Measurements from ENCODE around the gene STEAP3.

Gene STEAP3

DNA sequence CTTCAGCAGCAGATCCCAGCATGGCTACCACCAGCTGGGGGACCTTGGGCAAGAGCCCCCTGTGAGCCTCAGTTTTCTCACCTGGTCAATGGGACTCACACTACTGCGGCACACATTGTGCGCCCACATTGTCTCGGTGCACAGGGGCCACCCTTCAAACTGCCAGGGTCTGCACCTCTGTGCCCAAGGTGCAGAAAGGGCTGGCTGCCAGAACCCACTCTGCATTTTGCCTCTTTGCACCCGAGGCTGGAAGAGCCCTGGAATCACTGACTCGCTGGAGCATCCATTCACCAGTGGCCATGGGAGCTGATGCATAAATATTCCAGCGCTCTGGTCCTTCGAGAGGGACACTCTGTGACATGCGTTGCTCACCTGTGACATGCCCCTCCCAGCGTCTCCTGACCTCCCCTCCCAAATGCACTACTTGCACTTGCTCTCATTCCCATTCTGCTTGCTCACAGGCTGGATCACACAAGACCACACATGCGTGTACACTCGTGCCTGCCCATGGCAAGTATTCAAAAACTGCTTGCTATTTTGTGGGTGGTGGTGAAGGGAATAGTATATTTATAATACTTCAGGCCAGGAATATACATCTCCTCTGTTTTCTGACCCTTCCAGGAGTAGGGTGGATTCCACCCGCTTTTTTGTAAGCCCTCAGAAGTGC, 46.3 kb upstream of the STEAP3 start:
- Histone ChIP-seq H3K27me3 (ENCODE audit: insufficient read depth, low read length) (peaks cover 2% of the 10 kb centered on the region), H3K4me3 (ENCODE audit: low read depth, low read length) (no peak overlapping the region), H3K4ac (ENCODE audit: low read depth, low read length) (no peak overlapping the region), H3K4me1 (ENCODE audit: control insufficient read depth in 1 of 2, insufficient read depth in 2 of 2, low read length in 2 of 2) (no peaks in the 10 kb centered on the region), H4K91ac (ENCODE audit: low read depth, low read length) (no peak overlapping the region), H3K14ac (ENCODE audit: low read length) (no peak overlapping the region), H3K18ac (ENCODE audit: low read length) (no peak overlapping the region), H3K79me2 (ENCODE audit: control insufficient read depth, insufficient read depth, low read length, poor library complexity) (no peaks in the 10 kb centered on the region), H2BK12ac (ENCODE audit: low read length) (no peak overlapping the region), H3K23ac (ENCODE audit: low read length) (no peak overlapping the region), H2BK120ac (ENCODE audit: insufficient read depth, low read length, poor library complexity) (no peak overlapping the region), H3K9me3 (ENCODE audit: insufficient read depth, low read depth, low read length) (peaks cover 6% of the 10 kb centered on the region), H3K9ac (ENCODE audit: low read length) (no peak overlapping the region), H4K12ac (ENCODE audit: low read depth, low read length) (no peak overlapping the region), H4K8ac (ENCODE audit: low read depth, low read length) (no peak overlapping the region), H3K27ac (ENCODE audit: low read depth, low read length) (no peak overlapping the region), H3K4me2 (ENCODE audit: low read length) (no peak overlapping the region), H2BK5ac (ENCODE audit: low read depth, low read length, poor library complexity) (no peak overlapping the region), H3K79me1 (ENCODE audit: low read length) (no peaks in the 10 kb centered on the region), H2AFZ (ENCODE audit: insufficient read depth, low read length, poor library complexity) (no peak overlapping the region), H3K36me3 (ENCODE audit: control insufficient read depth in 1 of 2, insufficient read depth in 2 of 2, low read length in 2 of 2) (no peaks in the 10 kb centered on the region), H2AK5ac (ENCODE audit: low read length) (no peak overlapping the region)
- no peak for DNase-seq
- no CpG with 5 or more reads among the region's 12 CpGs for WGBS (ENCODE audit: extremely low coverage, insufficient coverage, insufficient read length)

- H4K8ac ChIP-seq (ENCODE audit: low read depth, low read length), result no peak overlapping the region
- H2BK12ac ChIP-seq (ENCODE audit: low read length), result no peak overlapping the region
- H3K9me3 ChIP-seq (ENCODE audit: insufficient read depth, low read depth, low read length), result peaks cover 6% of the 10 kb centered on the region
- no peak overlapping the region for H2AFZ ChIP-seq (ENCODE audit: insufficient read depth, low read length, poor library complexity)
- H4K12ac ChIP-seq (ENCODE audit: low read depth, low read length), result no peak overlapping the region
- H4K91ac ChIP-seq (ENCODE audit: low read depth, low read length), result no peak overlapping the region
- H3K4me3 ChIP-seq (ENCODE audit: low read depth, low read length), result no peak overlapping the region
- no peaks in the 10 kb centered on the region for H3K79me1 ChIP-seq (ENCODE audit: low read length)
- no peaks in the 10 kb centered on the region for H3K79me2 ChIP-seq (ENCODE audit: control insufficient read depth, insufficient read depth, low read length, poor library complexity)
- no peak overlapping the region for H3K4me2 ChIP-seq (ENCODE audit: low read length)
- H2BK5ac ChIP-seq (ENCODE audit: low read depth, low read length, poor library complexity), result no peak overlapping the region
- H3K23ac ChIP-seq (ENCODE audit: low read length), result no peak overlapping the region
- no peaks in the 10 kb centered on the region for H3K4me1 ChIP-seq (ENCODE audit: control insufficient read depth in 1 of 2, insufficient read depth in 2 of 2, low read length in 2 of 2)
- no peaks in the 10 kb centered on the region for H3K36me3 ChIP-seq (ENCODE audit: control insufficient read depth in 1 of 2, insufficient read depth in 2 of 2, low read length in 2 of 2)
- no peak overlapping the region for H3K4ac ChIP-seq (ENCODE audit: low read depth, low read length)
- no peak overlapping the region for H2BK120ac ChIP-seq (ENCODE audit: insufficient read depth, low read length, poor library complexity)
- no peak overlapping the region for H3K9ac ChIP-seq (ENCODE audit: low read length)
- H3K27ac ChIP-seq (ENCODE audit: low read depth, low read length), result no peak overlapping the region
- no CpG with 5 or more reads among the region's 4 CpGs for WGBS (ENCODE audit: extremely low coverage, insufficient coverage, insufficient read length)
- no peak overlapping the region for H3K18ac ChIP-seq (ENCODE audit: low read length)
- no peak overlapping the region for H2AK5ac ChIP-seq (ENCODE audit: low read length)
- H3K14ac ChIP-seq (ENCODE audit: low read length), result no peak overlapping the region
- H3K27me3 ChIP-seq (ENCODE audit: insufficient read depth, low read length), result peaks cover 2% of the 10 kb centered on the region
- no peak for DNase-seq
Observed at GRCh38 chr2:119177838-119178190, 45.8 kb upstream of the STEAP3 start.

GRCh38 chr2:119178776-119179175, 44.9 kb upstream of the STEAP3 start:
- H3K4me1 ChIP-seq (ENCODE audit: control insufficient read depth in 1 of 2, insufficient read depth in 2 of 2, low read length in 2 of 2), result no peaks in the 10 kb centered on the region
- H2AFZ ChIP-seq (ENCODE audit: insufficient read depth, low read length, poor library complexity), result no peak overlapping the region
- H3K79me2 ChIP-seq (ENCODE audit: control insufficient read depth, insufficient read depth, low read length, poor library complexity), result no peaks in the 10 kb centered on the region
- H3K9me3 ChIP-seq (ENCODE audit: insufficient read depth, low read depth, low read length), result peaks cover 4% of the 10 kb centered on the region
- no CpG with 5 or more reads among the region's 6 CpGs for WGBS (ENCODE audit: extremely low coverage, insufficient coverage, insufficient read length)
- H4K8ac ChIP-seq (ENCODE audit: low read depth, low read length), result no peak overlapping the region
- H3K9ac ChIP-seq (ENCODE audit: low read length), result no peak overlapping the region
- H3K4me3 ChIP-seq (ENCODE audit: low read depth, low read length), result no peak overlapping the region
- no peak overlapping the region for H2BK12ac ChIP-seq (ENCODE audit: low read length)
- no peak overlapping the region for H3K14ac ChIP-seq (ENCODE audit: low read length)
- no peak overlapping the region for H3K18ac ChIP-seq (ENCODE audit: low read length)
- H3K79me1 ChIP-seq (ENCODE audit: low read length), result no peaks in the 10 kb centered on the region
- no peak overlapping the region for H2BK120ac ChIP-seq (ENCODE audit: insufficient read depth, low read length, poor library complexity)
- H2AK5ac ChIP-seq (ENCODE audit: low read length), result no peak overlapping the region
- DNase-seq, result no peak
- no peak overlapping the region for H4K91ac ChIP-seq (ENCODE audit: low read depth, low read length)
- H4K12ac ChIP-seq (ENCODE audit: low read depth, low read length), result no peak overlapping the region
- H3K27ac ChIP-seq (ENCODE audit: low read depth, low read length), result no peak overlapping the region
- H3K23ac ChIP-seq (ENCODE audit: low read length), result no peak overlapping the region
- H3K27me3 ChIP-seq (ENCODE audit: insufficient read depth, low read length), result peaks cover 2% of the 10 kb centered on the region
- H3K4me2 ChIP-seq (ENCODE audit: low read length), result no peak overlapping the region
- H3K36me3 ChIP-seq (ENCODE audit: control insufficient read depth in 1 of 2, insufficient read depth in 2 of 2, low read length in 2 of 2), result no peaks in the 10 kb centered on the region
- H3K4ac ChIP-seq (ENCODE audit: low read depth, low read length), result no peak overlapping the region
- no peak overlapping the region for H2BK5ac ChIP-seq (ENCODE audit: low read depth, low read length, poor library complexity)

GRCh38 chr2:119179202-119179601, 44.4 kb upstream of the STEAP3 start:
- Histone ChIP-seq H2BK120ac (ENCODE audit: insufficient read depth, low read length, poor library complexity) (no peak overlapping the region), H3K4me3 (ENCODE audit: low read depth, low read length) (no peak overlapping the region), H3K9ac (ENCODE audit: low read length) (no peak overlapping the region), H2AK5ac (ENCODE audit: low read length) (no peak overlapping the region), H3K79me1 (ENCODE audit: low read length) (no peaks in the 10 kb centered on the region), H3K27me3 (ENCODE audit: insufficient read depth, low read length) (peaks cover 2% of the 10 kb centered on the region), H2BK12ac (ENCODE audit: low read length) (no peak overlapping the region), H4K91ac (ENCODE audit: low read depth, low read length) (no peak overlapping the region), H3K27ac (ENCODE audit: low read depth, low read length) (no peak overlapping the region), H3K9me3 (ENCODE audit: insufficient read depth, low read depth, low read length) (peaks cover 4% of the 10 kb centered on the region), H3K79me2 (ENCODE audit: control insufficient read depth, insufficient read depth, low read length, poor library complexity) (no peaks in the 10 kb centered on the region), H3K23ac (ENCODE audit: low read length) (no peak overlapping the region), H3K4ac (ENCODE audit: low read depth, low read length) (no peak overlapping the region), H3K14ac (ENCODE audit: low read length) (no peak overlapping the region), H3K36me3 (ENCODE audit: control insufficient read depth in 1 of 2, insufficient read depth in 2 of 2, low read length in 2 of 2) (no peaks in the 10 kb centered on the region), H4K8ac (ENCODE audit: low read depth, low read length) (no peak overlapping the region), H3K4me2 (ENCODE audit: low read length) (no peak overlapping the region), H2BK5ac (ENCODE audit: low read depth, low read length, poor library complexity) (no peak overlapping the region), H3K4me1 (ENCODE audit: control insufficient read depth in 1 of 2, insufficient read depth in 2 of 2, low read length in 2 of 2) (no peaks in the 10 kb centered on the region), H3K18ac (ENCODE audit: low read length) (no peak overlapping the region), H4K12ac (ENCODE audit: low read depth, low read length) (no peak overlapping the region), H2AFZ (ENCODE audit: insufficient read depth, low read length, poor library complexity) (no peak overlapping the region)
- no CpG with 5 or more reads among the region's 2 CpGs for WGBS (ENCODE audit: extremely low coverage, insufficient coverage, insufficient read length)
- no peak for DNase-seq
